ENCODE measurements around the gene RSPRY1.

Gene RSPRY1

DNA sequence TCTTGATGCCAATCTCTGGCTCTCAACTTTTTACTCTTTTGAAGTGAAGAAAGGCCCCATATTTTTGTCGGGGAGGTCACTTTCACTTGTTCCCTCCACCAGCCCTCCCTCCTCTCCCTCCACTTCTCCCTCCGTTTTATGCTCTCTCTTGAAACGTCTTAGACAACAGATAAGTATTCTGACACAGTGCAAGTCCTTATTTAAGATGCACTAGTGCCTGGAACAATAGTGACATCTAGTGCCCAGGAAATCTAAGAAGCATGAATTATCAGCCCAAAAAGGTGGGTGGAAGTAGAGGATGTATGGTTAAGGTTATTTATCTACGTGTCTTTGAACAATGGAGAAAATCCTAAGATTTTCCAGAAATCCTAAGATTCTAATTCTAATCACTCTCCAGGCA is 18.2 kb upstream of the RSPRY1 start:
- TF ChIP-seq, protein P1, sequence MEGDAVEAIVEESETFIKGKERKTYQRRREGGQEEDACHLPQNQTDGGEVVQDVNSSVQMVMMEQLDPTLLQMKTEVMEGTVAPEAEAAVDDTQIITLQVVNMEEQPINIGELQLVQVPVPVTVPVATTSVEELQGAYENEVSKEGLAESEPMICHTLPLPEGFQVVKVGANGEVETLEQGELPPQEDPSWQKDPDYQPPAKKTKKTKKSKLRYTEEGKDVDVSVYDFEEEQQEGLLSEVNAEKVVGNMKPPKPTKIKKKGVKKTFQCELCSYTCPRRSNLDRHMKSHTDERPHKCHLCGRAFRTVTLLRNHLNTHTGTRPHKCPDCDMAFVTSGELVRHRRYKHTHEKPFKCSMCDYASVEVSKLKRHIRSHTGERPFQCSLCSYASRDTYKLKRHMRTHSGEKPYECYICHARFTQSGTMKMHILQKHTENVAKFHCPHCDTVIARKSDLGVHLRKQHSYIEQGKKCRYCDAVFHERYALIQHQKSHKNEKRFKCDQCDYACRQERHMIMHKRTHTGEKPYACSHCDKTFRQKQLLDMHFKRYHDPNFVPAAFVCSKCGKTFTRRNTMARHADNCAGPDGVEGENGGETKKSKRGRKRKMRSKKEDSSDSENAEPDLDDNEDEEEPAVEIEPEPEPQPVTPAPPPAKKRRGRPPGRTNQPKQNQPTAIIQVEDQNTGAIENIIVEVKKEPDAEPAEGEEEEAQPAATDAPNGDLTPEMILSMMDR (IDR thresholded peaks at IDR 0.05; ENCODE audit: extremely low read depth, insufficient read depth, missing control alignments), result peak; percentile 64
- peak; percentile 59 for DNase-seq (ENCODE audit: low spot score)

DNA sequence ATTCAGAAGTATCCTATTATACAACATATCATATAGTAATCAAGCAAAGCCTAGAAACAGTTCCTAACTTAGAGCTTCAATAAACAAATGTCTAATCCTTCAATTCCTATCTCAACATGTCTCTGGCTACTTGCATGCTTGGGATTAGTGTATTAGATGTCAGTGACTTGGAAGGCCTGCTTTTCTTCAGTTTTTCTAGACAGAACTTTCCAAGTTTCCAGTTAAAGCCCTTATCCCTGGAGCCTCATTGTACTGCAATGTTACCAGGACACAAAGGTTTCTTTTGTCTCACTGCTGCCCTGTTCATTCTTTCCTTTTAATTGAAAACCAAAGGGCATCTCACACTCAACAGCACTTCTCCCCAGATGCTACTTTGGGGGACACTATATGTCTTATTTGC is 16.8 kb upstream of the RSPRY1 start:
- in situ Hi-C loops (cut with MboI; ENCODE audit: low pct_unique_long_range_greater_than_20kb, low sequenced_read_pairs, unreplicated experiment), result loop anchor here (10.0 kb wide), 1 partner anchor 85 kb away; no protein-coding TSS in a partner anchor
- TF ChIP-seq, protein P1 (IDR thresholded peaks at IDR 0.05; ENCODE audit: extremely low read depth, insufficient read depth, missing control alignments), result no peak
- DNase-seq (ENCODE audit: low spot score), result no peak

More for the DNA sequence above, 18.2 kb upstream of the RSPRY1 start:
- in situ Hi-C loops (cut with MboI; ENCODE audit: low pct_unique_long_range_greater_than_20kb, low sequenced_read_pairs, unreplicated experiment), result loop anchor here (10.0 kb wide), 1 partner anchor 83 kb away; no protein-coding TSS in a partner anchor

DNA sequence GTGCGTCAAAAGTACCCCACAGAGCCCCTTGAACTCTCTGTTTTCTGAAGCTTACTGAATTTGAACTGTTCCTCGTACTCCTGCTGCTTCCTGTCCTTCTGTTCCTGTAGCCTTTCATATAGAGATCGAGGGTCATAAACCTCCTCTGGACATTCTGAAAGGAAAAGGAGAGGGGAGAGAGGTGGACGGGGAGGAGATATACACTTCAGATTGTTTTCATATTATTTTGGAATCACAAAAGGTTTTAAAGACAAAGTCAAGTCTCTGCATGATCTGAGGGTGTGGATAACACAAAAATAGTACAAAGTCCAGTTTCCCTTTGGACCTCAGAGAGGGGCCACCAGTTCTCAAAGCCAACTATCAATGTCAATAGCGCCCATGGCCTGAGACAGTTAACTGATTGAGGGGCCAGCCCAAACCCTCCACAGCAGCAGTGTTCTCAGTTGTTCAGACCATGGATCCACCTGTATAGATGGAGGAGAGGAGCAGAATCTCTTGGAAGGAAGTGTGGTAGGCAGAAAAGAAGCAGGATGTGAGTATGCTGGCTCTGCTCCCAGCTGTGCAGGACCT is 13.3 kb upstream of the RSPRY1 start:
- TF ChIP-seq, protein P1 (IDR thresholded peaks at IDR 0.05; ENCODE audit: extremely low read depth, insufficient read depth, missing control alignments), result no peak
- DNase-seq (ENCODE audit: low spot score), result no peak
- in situ Hi-C loops (cut with MboI; ENCODE audit: low pct_unique_long_range_greater_than_20kb, low sequenced_read_pairs, unreplicated experiment), result no loop called here

DNA sequence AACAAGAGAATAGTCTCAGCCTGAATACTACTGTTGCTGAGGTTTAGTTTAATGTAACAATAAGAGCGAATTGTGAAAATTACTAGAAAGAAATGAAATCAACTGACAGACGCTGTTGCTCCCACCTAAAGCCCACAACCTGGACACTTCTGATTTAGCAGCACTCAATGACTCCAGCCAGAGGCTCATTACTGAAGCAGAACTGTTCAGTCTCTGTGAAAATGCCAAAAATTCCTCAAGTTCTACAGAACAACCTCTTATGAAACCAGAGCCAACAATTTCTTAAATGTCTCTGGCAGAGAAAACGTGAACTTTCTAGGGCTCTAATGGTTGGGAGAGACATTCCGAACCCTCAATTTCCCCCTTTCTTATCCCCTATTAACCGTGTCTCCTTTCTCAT is 10.2 kb upstream of the RSPRY1 start:
- in situ Hi-C loops (cut with MboI; ENCODE audit: low pct_unique_long_range_greater_than_20kb, low sequenced_read_pairs, unreplicated experiment), result no loop called here

DNA sequence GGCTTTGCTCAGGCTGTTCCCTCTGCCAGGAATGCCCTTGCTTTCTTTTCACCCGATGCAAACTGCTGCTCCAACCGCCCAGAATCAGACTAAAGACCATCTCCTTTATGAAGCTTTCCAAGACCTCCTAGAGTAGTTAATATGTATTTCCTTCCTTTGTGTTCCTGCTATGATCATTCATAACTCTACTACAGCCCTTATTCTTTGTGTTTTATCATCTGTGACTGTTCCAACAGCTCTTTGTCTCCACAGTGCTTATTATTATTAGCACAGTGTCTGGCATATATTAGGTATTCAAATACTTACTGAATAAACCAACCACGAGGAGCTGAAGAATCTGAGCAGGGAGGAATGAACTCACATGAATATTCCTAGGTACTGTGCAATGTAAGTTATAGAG is 7.9 kb upstream of the RSPRY1 start:
- no peak for DNase-seq (ENCODE audit: low spot score)
- TF ChIP-seq, protein P1 (IDR thresholded peaks at IDR 0.05; ENCODE audit: extremely low read depth, insufficient read depth, missing control alignments), result no peak
- in situ Hi-C loops (cut with MboI; ENCODE audit: low pct_unique_long_range_greater_than_20kb, low sequenced_read_pairs, unreplicated experiment), result no loop called here

More for the DNA sequence above, 10.2 kb upstream of the RSPRY1 start:
- TF ChIP-seq, protein P1 (IDR thresholded peaks at IDR 0.05; ENCODE audit: extremely low read depth, insufficient read depth, missing control alignments), result no peak
- no peak for DNase-seq (ENCODE audit: low spot score)

DNA sequence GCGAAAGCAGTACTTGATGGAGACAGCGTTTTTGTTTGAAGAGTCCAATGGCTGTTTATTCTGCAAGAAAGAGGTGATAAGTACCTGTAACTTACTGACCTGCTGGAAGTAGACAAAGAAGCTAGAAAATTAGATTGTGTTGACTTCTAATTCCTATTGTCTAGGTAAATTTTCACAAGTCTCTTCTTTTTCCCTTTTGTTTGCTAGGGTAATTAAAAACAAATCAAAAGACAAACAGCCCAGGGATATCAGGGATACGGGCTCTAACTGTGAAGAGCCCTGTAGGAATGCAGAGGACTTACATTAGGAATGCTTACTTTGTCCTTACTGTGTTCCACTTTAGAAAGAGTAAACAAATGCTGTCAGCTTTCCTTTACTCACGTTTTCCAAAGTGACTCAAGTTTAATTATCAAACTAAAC is 7.3 kb upstream of the RSPRY1 start:
- TF ChIP-seq, protein P1 (IDR thresholded peaks at IDR 0.05; ENCODE audit: extremely low read depth, insufficient read depth, missing control alignments), result no peak
- no peak for DNase-seq (ENCODE audit: low spot score)
- in situ Hi-C loops (cut with MboI; ENCODE audit: low pct_unique_long_range_greater_than_20kb, low sequenced_read_pairs, unreplicated experiment), result no loop called here
